ENCODE results near the gene AMDHD1. TPM values are rescaled to one million over a fixed set of nuclear protein-coding genes. Genes with fewer than 3 reads are reported as not detected.

AMDHD1 gene
- total and polyA plus RNA-seq, 2 of the 4 experiments (the other 2 are of a cell fraction): under 0.01 TPM; not detected in 1

DNA sequence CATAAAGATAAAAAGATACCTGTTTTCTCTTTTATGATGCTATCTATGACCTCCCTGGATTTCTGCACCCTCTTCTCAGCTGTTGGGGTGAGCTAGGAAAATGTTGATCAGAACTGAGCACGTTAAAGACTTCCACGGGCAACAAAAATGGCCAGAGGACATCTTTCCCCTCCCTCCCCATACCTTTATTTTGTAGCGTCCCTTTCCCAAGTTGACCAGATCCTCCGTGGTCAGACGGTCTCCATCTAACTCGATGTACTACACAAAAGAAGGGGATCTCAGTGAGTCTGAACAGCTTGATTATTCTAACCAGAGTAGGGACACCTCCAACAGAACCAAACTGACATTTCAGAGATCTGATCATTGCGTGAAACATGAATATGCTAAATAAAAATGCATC is 50.8 kb downstream of the AMDHD1 start:
- H2BK20ac ChIP-seq (ENCODE audit: low read depth, low read length): no peak overlapping the region
- no peak overlapping the region for H3K18ac ChIP-seq (ENCODE audit: low read depth, low read length)
- no peak overlapping the region for H2BK120ac ChIP-seq (ENCODE audit: low read depth, low read length)
- H3K9me1 ChIP-seq (ENCODE audit: insufficient read depth, low read length): no peaks in the 10 kb centered on the region; the same call in 1 of the 2 replicates
- no peak overlapping the region for H3K14ac ChIP-seq (replicated peaks; ENCODE audit: low read depth, low read length)
- in situ Hi-C loops (cut with MboI; ENCODE audit: low sequenced_read_pairs): no loop called here
- H3K4ac ChIP-seq (ENCODE audit: low read depth, low read length): no peak overlapping the region
- TF ChIP-seq POLR2A (IDR thresholded peaks at IDR 0.05; ENCODE audit: low read depth, low read length) (no peak), CEBPB (IDR thresholded peaks at IDR 0.05; ENCODE audit: low read depth, low read length) (no peak), NFE2L2 (IDR thresholded peaks at IDR 0.05; ENCODE audit: low read depth, low read length) (no peak), RCOR1 (IDR thresholded peaks at IDR 0.05; ENCODE audit: insufficient replicate concordance, low read length) (no peak), SMC3 (IDR thresholded peaks at IDR 0.05; ENCODE audit: low read depth, low read length) (no peak), MAFK (IDR thresholded peaks at IDR 0.05; ENCODE audit: low read depth, low read length) (no peak), MXI1 (IDR thresholded peaks at IDR 0.05; ENCODE audit: borderline replicate concordance, low read depth, low read length) (no peak), CHD1 (IDR thresholded peaks at IDR 0.05; ENCODE audit: low read depth, low read length) (no peak), MAZ (IDR thresholded peaks at IDR 0.05; ENCODE audit: borderline replicate concordance, low read depth, low read length) (no peak), RFX5 (IDR thresholded peaks at IDR 0.05; ENCODE audit: low read depth, low read length) (no peak), BHLHE40 (IDR thresholded peaks at IDR 0.05; ENCODE audit: low read depth, low read length) (no peak), FOS (IDR thresholded peaks at IDR 0.05; ENCODE audit: low read depth, low read length) (no peak), RAD21 (IDR thresholded peaks at IDR 0.05; ENCODE audit: low read length) (no peak)
- TF ChIP-seq, protein P1, sequence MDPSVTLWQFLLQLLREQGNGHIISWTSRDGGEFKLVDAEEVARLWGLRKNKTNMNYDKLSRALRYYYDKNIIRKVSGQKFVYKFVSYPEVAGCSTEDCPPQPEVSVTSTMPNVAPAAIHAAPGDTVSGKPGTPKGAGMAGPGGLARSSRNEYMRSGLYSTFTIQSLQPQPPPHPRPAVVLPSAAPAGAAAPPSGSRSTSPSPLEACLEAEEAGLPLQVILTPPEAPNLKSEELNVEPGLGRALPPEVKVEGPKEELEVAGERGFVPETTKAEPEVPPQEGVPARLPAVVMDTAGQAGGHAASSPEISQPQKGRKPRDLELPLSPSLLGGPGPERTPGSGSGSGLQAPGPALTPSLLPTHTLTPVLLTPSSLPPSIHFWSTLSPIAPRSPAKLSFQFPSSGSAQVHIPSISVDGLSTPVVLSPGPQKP (IDR thresholded peaks at IDR 0.05; ENCODE audit: borderline replicate concordance, low read depth, low read length): no peak
- TF ChIP-seq, protein P2, sequence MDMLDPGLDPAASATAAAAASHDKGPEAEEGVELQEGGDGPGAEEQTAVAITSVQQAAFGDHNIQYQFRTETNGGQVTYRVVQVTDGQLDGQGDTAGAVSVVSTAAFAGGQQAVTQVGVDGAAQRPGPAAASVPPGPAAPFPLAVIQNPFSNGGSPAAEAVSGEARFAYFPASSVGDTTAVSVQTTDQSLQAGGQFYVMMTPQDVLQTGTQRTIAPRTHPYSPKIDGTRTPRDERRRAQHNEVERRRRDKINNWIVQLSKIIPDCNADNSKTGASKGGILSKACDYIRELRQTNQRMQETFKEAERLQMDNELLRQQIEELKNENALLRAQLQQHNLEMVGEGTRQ (IDR thresholded peaks at IDR 0.05; ENCODE audit: low read depth, low read length): no peak
- TF ChIP-seq, protein P3, sequence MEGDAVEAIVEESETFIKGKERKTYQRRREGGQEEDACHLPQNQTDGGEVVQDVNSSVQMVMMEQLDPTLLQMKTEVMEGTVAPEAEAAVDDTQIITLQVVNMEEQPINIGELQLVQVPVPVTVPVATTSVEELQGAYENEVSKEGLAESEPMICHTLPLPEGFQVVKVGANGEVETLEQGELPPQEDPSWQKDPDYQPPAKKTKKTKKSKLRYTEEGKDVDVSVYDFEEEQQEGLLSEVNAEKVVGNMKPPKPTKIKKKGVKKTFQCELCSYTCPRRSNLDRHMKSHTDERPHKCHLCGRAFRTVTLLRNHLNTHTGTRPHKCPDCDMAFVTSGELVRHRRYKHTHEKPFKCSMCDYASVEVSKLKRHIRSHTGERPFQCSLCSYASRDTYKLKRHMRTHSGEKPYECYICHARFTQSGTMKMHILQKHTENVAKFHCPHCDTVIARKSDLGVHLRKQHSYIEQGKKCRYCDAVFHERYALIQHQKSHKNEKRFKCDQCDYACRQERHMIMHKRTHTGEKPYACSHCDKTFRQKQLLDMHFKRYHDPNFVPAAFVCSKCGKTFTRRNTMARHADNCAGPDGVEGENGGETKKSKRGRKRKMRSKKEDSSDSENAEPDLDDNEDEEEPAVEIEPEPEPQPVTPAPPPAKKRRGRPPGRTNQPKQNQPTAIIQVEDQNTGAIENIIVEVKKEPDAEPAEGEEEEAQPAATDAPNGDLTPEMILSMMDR (conservative IDR thresholded peaks at IDR 0.05; ENCODE audit: low read depth, low read length): no peak
- intact Hi-C loops (cut with micrococcal nuclease): no loop called here
- no peak overlapping the region for H2AK9ac ChIP-seq (replicated peaks; ENCODE audit: low read depth, low read length, poor library complexity)
- no peaks in the 10 kb centered on the region for H4K20me1 ChIP-seq (ENCODE audit: insufficient read depth, low read length)
- no peak overlapping the region for H3K9ac ChIP-seq (ENCODE audit: low read depth, low read length)
- no peak overlapping the region for H3K4me3 ChIP-seq (ENCODE audit: insufficient read depth, low read depth, low read length)
- no peak overlapping the region for H2BK5ac ChIP-seq (ENCODE audit: low read depth, low read length, poor library complexity, severe bottlenecking)
- no peak overlapping the region for H2AFZ ChIP-seq (replicated peaks; ENCODE audit: low read length, poor library complexity)
- H3K4me2 ChIP-seq (ENCODE audit: low read depth, low read length): no peak overlapping the region
- no peak overlapping the region for H2AK5ac ChIP-seq (ENCODE audit: low read depth, low read length)
- WGBS, 2 experiments (ENCODE audit: extremely low coverage in 2 of 2, insufficient read length in 1 of 2): 80% methylated on average over 1 of the region's 7 CpGs; no CpG with 5 or more reads in 1 of the 2 experiments
- ATAC-seq (ENCODE audit: low read depth) (no peak), DNase-seq (no peak)
- no peaks in the 10 kb centered on the region for H3K79me1 ChIP-seq (ENCODE audit: low read depth in 1 of 2, low read length in 2 of 2)
- ChIA-PET CTCF (interaction anchor here (0.9 kb wide), 1 partner anchor 79 kb away, joined by 3 read pairs; no protein-coding TSS in a partner anchor), POLR2A (ENCODE audit: unreplicated experiment) (no interaction called here)
- H2BK15ac ChIP-seq (ENCODE audit: low read depth, low read length): no peak overlapping the region
- H3K9me3 ChIP-seq (ENCODE audit: control insufficient read depth, insufficient read depth, low read length): no peaks in the 10 kb centered on the region
- BruUV-seq (replicated peaks): no TSS peak
- H3K36me3 ChIP-seq (ENCODE audit: control insufficient read depth, insufficient read depth, low read length): no peaks in the 10 kb centered on the region
- H3K27me3 ChIP-seq (ENCODE audit: control insufficient read depth, insufficient read depth, low read length): peaks cover 13% of the 10 kb centered on the region
- H3K56ac ChIP-seq (ENCODE audit: extremely low read depth, insufficient read depth, low read length): no peak overlapping the region
- H4K91ac ChIP-seq (ENCODE audit: insufficient read depth, low read depth, low read length): no peak overlapping the region
- H4K5ac ChIP-seq (ENCODE audit: low read depth, low read length): no peak overlapping the region
- dilution Hi-C loops (cut with HindIII; ENCODE audit: low sequenced_read_pairs, unreplicated experiment): no loop called here
- no peaks in the 10 kb centered on the region for H3K4me1 ChIP-seq (ENCODE audit: control insufficient read depth, insufficient read depth, low read length)
- no peak overlapping the region for H3K23ac ChIP-seq (ENCODE audit: low read depth, low read length)
- no peak overlapping the region for H4K8ac ChIP-seq (ENCODE audit: low read depth in 2 of 2, low read length in 2 of 2)
- no peak overlapping the region for H3K27ac ChIP-seq (ENCODE audit: insufficient read depth, low read length)
